H1 (cell line): Measurements from ENCODE around the gene SARS2.

Experiments
- EZH2 ChIP-seq: fragments of 200-600 bp; sonication (generic); IDR thresholded peaks from 2 replicates; pipeline ENCODE4 v1.7.1; 2012; ENCODE audit warnings: low read depth, mild to moderate bottlenecking, moderate library complexity, low read length, inconsistent platforms; ENCODE audit not compliant: severe bottlenecking
- GABPA ChIP-seq: IDR thresholded peaks from 2 replicates; pipeline ENCODE4 v1.6.1; 2011; ENCODE audit warnings: mild to moderate bottlenecking, low read length, moderate library complexity, borderline replicate concordance; ENCODE audit not compliant: insufficient read depth
- JUN ChIP-seq: IDR thresholded peaks from 2 replicates; pipeline ENCODE4 v1.6.1; 2011; ENCODE audit warnings: low read depth, mild to moderate bottlenecking, improper control_type of control experiment, low read length
- KDM4A ChIP-seq: IDR thresholded peaks from one replicate; pipeline ENCODE4 v1.7.1; 2012; ENCODE audit warnings: low read depth, mild to moderate bottlenecking, moderate library complexity, low read length, inconsistent platforms; ENCODE audit not compliant: severe bottlenecking
- MAFK ChIP-seq: IDR thresholded peaks from 2 replicates; pipeline ENCODE4 v1.6.1; 2012; ENCODE audit warnings: low read depth, mild to moderate bottlenecking, improper control_type of control experiment, low read length
- POLR2A ChIP-seq, 2 experiments: IDR thresholded peaks; 1 replicate in 1 of 2; 2 replicates in 1 of 2; pipeline ENCODE4 v1.6.1; 2011; ENCODE audit warnings: low read depth in 2 of 2, low read length in 2 of 2, mild to moderate bottlenecking in 2 of 2; ENCODE audit errors: control extremely low read depth in 1 of 2
- POLR2AphosphoS5 ChIP-seq: IDR thresholded peaks from 2 replicates; pipeline ENCODE4 v1.6.1; 2011; ENCODE audit warnings: low read depth, low read length
- SIRT6 ChIP-seq: IDR thresholded peaks from one replicate; pipeline ENCODE4 v1.7.1; 2012; ENCODE audit warnings: low read length, inconsistent platforms
- SUZ12 ChIP-seq: fragments of 200-600 bp; sonication (generic); IDR thresholded peaks from 2 replicates; pipeline ENCODE4 v1.6.1; 2012; ENCODE audit warnings: mild to moderate bottlenecking, inconsistent platforms, low read length, moderate library complexity, mixed read lengths
- YY1 ChIP-seq: IDR thresholded peaks from 2 replicates; pipeline ENCODE4 v1.6.1; 2011; ENCODE audit warnings: low read depth, mild to moderate bottlenecking, low read length
- TF ChIP-seq, protein P1 (sequence below), 3 experiments: IDR thresholded peaks; 1 replicate in 2 of 3; 2 replicates in 1 of 3; pipeline versions ENCODE4 v1.5.1 to v1.6.1; 2011; ENCODE audit warnings: low read length in 3 of 3, mild to moderate bottlenecking in 3 of 3, inconsistent platforms in 2 of 3, low read depth in 1 of 3, moderate library complexity in 1 of 3; ENCODE audit not compliant: insufficient read depth in 1 of 3; ENCODE audit errors: control extremely low read depth in 1 of 3
- TF ChIP-seq, protein P2 (sequence below): IDR thresholded peaks from 2 replicates; pipeline ENCODE4 v1.6.1; 2012; ENCODE audit warnings: inconsistent platforms

DNA sequence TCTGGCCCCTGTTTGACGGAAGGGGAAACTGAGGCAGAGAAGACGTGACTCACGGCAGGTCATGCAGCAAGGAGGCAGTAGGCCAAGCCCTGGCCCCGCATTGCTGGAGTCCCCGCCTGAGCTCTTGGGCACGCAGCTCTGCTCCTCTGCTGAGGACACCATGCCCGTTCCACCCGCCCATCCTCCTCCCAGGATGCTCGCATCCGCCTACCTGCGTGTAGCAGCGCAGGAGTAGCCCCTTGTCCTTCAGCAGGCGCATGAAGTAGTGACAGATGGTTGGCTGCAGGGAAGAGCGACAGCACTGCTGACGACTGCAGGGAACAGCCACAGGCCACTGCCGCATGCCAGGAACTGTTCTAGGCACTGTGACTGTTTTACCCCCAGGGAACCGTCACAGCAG, 41.7 kb downstream of the SARS2 start:
- TF ChIP-seq, protein P1, sequence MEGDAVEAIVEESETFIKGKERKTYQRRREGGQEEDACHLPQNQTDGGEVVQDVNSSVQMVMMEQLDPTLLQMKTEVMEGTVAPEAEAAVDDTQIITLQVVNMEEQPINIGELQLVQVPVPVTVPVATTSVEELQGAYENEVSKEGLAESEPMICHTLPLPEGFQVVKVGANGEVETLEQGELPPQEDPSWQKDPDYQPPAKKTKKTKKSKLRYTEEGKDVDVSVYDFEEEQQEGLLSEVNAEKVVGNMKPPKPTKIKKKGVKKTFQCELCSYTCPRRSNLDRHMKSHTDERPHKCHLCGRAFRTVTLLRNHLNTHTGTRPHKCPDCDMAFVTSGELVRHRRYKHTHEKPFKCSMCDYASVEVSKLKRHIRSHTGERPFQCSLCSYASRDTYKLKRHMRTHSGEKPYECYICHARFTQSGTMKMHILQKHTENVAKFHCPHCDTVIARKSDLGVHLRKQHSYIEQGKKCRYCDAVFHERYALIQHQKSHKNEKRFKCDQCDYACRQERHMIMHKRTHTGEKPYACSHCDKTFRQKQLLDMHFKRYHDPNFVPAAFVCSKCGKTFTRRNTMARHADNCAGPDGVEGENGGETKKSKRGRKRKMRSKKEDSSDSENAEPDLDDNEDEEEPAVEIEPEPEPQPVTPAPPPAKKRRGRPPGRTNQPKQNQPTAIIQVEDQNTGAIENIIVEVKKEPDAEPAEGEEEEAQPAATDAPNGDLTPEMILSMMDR (IDR thresholded peaks at IDR 0.05; ENCODE audit: control extremely low read depth in 1 of 3, insufficient read depth in 1 of 3, low read depth in 1 of 3, low read length in 3 of 3): no peak
- TF ChIP-seq EZH2 (no peak), SIRT6 (no peak), JUN (no peak), MAFK (no peak), POLR2AphosphoS5 (no peak), POLR2A (IDR thresholded peaks at IDR 0.05; ENCODE audit: control extremely low read depth in 1 of 2, low read depth in 2 of 2, low read length in 2 of 2) (no peak), YY1 (no peak), GABPA (no peak), SUZ12 (no peak), KDM4A (no peak)
- TF ChIP-seq, protein P2, sequence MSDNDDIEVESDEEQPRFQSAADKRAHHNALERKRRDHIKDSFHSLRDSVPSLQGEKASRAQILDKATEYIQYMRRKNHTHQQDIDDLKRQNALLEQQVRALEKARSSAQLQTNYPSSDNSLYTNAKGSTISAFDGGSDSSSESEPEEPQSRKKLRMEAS: no peak
